ENCODE results near the gene TEKT2. TPM values are rescaled to one million over a fixed set of nuclear protein-coding genes. Genes with fewer than 3 reads are reported as not detected.

Gene TEKT2
- total RNA-seq, 2 experiments from 2014 or later: not detected

DNA sequence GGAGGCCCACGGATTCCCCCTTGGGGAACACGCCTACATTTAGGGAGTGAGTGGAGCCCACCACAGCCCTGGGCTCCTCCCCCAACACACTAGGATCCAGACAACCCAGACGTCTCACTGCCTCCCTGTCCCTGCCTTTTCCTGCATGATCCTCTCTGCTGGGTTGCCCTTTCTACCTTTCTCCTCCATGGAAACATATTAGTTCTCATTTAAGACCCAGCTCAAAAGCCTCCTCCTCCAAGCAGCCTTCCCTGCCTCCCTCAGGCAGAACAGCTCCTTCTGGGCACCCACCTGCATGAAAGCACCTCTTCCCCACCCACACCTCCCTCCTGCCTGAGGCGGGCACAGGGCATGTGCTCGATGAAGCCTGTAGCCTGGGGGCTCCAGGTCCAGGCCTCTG, 30.5 kb downstream of the TEKT2 start:
- Mint-ChIP-seq H3K27me3 (no peaks in the 10 kb centered on the region), H3K36me3 (no peaks in the 10 kb centered on the region), H3K27ac (no peak overlapping the region), H3K4me3 (no peak overlapping the region), H3K4me1 (ENCODE audit: low read depth) (peaks cover 8% of the 10 kb centered on the region), H3K9me3 (no peaks in the 10 kb centered on the region)
- ChIA-PET POLR2A (no interaction called here), CTCF (no interaction called here)
- intact Hi-C loops (cut with micrococcal nuclease): no loop called here
- DNase-seq: no peak

DNA sequence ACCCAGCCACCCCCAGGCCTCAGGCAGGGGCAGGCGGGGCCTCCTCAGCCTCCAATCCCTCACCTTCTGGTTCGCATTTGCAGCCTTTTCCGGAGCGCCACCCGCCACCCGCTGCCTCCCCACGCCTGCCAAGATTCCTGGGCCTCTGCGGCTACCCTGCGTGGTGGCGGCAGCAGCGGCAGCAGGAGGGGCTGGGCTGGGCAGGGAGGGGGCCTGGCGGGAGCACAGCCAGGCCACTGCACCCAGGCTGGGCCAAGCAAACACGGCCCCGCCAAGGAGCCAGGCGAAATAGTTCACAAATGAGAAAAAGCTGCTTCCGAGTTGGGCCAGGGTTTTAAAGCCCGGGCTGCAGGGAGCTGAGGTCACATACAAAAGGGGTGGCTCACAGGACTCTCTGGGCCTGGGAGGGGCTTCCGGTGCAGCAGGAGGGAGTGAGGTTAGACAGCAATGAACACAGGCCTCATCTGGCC, 31.3 kb downstream of the TEKT2 start:
- no peaks in the 10 kb centered on the region for H3K36me3 Mint-ChIP-seq
- no peaks in the 10 kb centered on the region for H3K27me3 Mint-ChIP-seq
- H3K4me1 Mint-ChIP-seq (ENCODE audit: low read depth): peaks cover 5% of the 10 kb centered on the region
- POLR2A ChIA-PET: no interaction called here
- CTCF ChIA-PET: interaction anchor here (0.6 kb wide), 1 partner anchor 77 kb away, joined by 4 read pairs; no protein-coding TSS in a partner anchor
- intact Hi-C loops (cut with micrococcal nuclease): no loop called here
- no peak overlapping the region for H3K4me3 Mint-ChIP-seq
- no peak overlapping the region for H3K27ac Mint-ChIP-seq
- DNase-seq: no peak
- no peaks in the 10 kb centered on the region for H3K9me3 Mint-ChIP-seq

DNA sequence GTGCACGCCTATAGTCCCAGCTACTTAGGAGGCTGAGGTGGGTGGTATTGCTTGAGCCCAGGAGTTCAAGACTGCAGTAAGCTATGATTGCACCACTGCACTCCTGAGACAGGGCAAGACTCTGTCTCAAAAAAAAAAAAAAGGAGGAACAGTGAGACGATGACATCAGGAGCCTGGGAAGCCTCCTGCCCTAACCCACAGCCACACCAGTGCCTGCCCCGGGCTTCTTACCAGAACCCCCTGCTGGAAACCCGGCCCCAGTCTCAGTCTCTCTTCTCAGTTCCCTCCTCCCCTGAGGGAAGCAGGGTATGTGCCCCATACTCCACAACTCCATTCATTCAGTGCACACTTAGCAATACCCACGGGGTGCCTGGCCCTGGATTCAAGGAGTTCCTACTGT, 32.0 kb downstream of the TEKT2 start:
- H3K27me3 Mint-ChIP-seq: no peaks in the 10 kb centered on the region
- H3K27ac Mint-ChIP-seq: no peak overlapping the region
- peaks cover 4% of the 10 kb centered on the region for H3K4me1 Mint-ChIP-seq (ENCODE audit: low read depth)
- H3K4me3 Mint-ChIP-seq: no peak overlapping the region
- no peak for DNase-seq
- POLR2A ChIA-PET: no interaction called here
- intact Hi-C loops (cut with micrococcal nuclease): no loop called here
- no peaks in the 10 kb centered on the region for H3K9me3 Mint-ChIP-seq
- H3K36me3 Mint-ChIP-seq: no peaks in the 10 kb centered on the region
- CTCF ChIA-PET: interaction anchor here (0.6 kb wide), 1 partner anchor 76 kb away, joined by 4 read pairs; no protein-coding TSS in a partner anchor

DNA sequence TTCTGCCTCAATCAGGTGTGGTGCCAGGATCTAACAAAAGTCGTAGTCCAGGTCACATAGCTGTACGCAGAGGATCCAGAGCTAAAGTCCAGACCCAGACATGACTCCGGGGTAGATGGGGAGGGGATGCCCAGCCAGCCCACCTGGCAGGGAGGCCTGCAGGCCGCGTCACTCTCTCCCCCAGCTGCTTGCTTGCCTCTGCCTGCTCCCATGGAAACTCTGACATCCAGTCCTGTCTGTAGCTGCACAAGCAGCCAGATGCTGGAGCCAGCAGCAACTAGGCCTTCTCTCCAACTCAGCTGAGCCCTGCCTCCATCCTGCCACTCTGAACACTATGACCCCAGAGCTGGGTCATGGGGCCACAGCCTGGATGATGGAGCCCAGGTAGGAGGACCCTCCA, 33.0 kb downstream of the TEKT2 start:
- intact Hi-C loops (cut with micrococcal nuclease): no loop called here
- no peak overlapping the region for H3K4me3 Mint-ChIP-seq
- no peaks in the 10 kb centered on the region for H3K4me1 Mint-ChIP-seq (ENCODE audit: low read depth)
- peaks cover 3% of the 10 kb centered on the region for H3K27me3 Mint-ChIP-seq
- POLR2A ChIA-PET: no interaction called here
- CTCF ChIA-PET: interaction anchor here (1.0 to 3.4 kb wide), 2 partner anchors 14 to 17 kb away, joined by 6 to 20 read pairs; no protein-coding TSS in a partner anchor
- no peak overlapping the region for H3K27ac Mint-ChIP-seq
- DNase-seq: no peak
- H3K36me3 Mint-ChIP-seq: no peaks in the 10 kb centered on the region
- no peaks in the 10 kb centered on the region for H3K9me3 Mint-ChIP-seq

DNA sequence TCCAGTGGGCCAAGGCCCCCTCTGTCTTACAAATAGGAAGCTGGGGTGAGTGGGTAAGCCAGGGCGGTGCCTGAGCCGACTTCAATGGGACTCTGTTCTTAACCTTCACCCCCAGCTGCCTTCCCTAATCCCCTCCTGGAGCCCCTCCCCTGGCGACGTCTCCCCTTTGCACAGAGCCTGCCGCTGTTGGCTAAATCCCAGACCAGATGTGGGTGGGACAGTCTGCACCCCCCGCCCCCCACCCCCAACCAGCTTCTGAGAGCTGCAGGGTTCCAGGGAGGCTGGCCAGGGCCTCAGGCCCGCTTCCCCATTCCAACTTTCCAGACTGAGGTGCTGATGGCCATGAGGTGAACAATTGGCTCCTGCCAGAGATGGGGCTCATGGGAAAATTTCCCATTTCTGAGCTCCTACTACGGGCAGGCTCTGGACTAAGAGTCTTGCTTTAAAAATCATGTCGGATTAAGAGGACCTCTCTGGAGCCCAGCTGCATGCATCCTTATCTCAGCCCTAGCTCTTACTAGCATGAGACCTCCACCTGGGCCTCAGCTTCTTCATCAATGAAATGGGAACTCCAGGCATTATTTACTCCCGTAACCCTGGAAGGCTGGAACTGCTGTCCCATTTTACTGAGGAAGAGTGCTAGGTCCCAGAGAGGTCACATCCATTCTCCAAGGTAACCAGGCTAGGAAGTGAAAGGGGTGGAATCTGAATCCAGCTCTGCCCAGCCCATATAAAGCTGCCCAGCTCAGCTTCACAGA, 34.7 kb downstream of the TEKT2 start:
- no peak overlapping the region for H3K4me3 Mint-ChIP-seq
- no peaks in the 10 kb centered on the region for H3K9me3 Mint-ChIP-seq
- ChIA-PET POLR2A (interaction anchor here (0.7 kb wide), 1 partner anchor 300 kb away, joined by 4 read pairs; no protein-coding TSS in a partner anchor), CTCF (interaction anchor here (1.6 to 3.4 kb wide), 2 partner anchors 15 to 70 kb away, joined by 5 to 20 read pairs; no protein-coding TSS in a partner anchor)
- H3K27ac Mint-ChIP-seq: no peak overlapping the region
- H3K27me3 Mint-ChIP-seq: peaks cover 19% of the 10 kb centered on the region
- no peaks in the 10 kb centered on the region for H3K36me3 Mint-ChIP-seq
- no peak for DNase-seq
- H3K4me1 Mint-ChIP-seq (ENCODE audit: low read depth): peaks cover 4% of the 10 kb centered on the region
- intact Hi-C loops (cut with micrococcal nuclease): no loop called here

DNA sequence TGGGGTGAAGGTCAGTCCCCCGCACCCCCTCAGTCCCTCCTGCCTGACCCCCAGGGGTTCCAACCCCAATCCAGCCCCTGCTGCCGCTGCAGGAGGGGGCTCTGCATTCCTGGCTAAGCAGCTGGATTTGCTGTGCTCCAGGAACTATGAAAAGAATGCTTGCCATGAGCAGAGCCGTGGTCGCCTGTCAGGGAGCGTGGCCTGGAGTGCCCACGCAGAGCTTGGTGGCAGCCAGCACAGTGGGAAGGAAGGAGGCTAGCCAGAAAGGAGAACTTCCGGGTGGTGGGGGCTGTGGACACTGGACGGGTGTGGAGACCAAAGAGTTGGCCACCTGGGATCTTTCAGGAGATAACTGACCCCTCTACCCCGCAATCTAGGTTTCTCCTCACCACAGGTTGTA, 35.6 kb downstream of the TEKT2 start:
- CTCF ChIA-PET: interaction anchor here (1.6 to 3.4 kb wide), 2 partner anchors 14 to 69 kb away, joined by 5 to 20 read pairs; no protein-coding TSS in a partner anchor
- intact Hi-C loops (cut with micrococcal nuclease): no loop called here
- POLR2A ChIA-PET: no interaction called here

DNA sequence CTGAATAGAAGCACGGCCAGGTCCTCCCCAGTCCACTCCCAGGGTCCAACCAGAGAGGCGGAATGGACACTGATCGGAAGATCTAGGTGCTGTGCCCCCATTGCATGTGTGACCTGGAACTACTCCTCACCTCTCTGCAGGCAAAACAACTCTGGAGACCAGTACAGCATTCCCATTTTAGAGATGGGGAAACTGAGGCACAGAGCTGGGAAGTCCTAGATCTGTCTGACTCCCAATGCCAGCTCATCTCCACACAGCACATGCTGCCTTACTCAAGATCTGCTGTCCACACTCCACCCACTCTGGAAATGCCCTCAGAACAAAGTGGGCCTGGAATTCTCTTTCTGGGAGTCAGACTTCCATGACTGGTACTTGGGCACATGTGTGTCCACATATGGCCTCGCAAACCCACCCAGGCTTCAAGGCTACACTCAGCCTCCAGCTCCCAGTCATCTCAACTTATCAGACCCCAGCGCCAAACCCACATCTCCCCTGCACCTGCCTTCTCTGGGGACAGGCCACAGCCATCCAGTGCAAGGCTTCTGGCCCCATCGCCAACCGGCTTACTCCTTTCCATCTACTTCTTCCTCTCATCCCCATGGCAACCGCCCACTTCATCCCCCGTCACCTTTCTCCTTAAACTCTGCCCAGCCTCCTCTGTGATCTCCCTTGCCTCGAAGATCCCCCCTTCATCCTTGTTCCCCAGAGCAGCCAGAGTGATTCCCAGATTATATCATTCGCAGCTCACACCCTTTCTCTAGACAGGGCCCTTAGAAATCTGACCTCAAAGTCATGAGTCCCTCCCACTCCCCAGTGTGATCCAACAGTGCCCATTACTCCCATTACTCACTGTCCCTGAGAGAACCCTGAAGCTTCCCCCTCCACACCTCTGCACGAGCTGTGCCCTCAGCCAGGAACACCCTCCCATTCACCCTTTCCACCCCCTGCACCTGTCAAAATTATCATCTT, 38.5 kb downstream of the TEKT2 start:
- Mint-ChIP-seq H3K9me3 (no peaks in the 10 kb centered on the region), H3K4me1 (ENCODE audit: low read depth) (peaks cover 15% of the 10 kb centered on the region), H3K4me3 (no peak overlapping the region), H3K27me3 (peaks cover 37% of the 10 kb centered on the region), H3K36me3 (no peaks in the 10 kb centered on the region), H3K27ac (no peak overlapping the region)
- intact Hi-C loops (cut with micrococcal nuclease): no loop called here
- DNase-seq: no peak
- CTCF ChIA-PET: no interaction called here
- POLR2A ChIA-PET: interaction anchor here (0.6 kb wide), 1 partner anchor 17 kb away, joined by 4 read pairs; no protein-coding TSS in a partner anchor

More for the DNA sequence above, 35.6 kb downstream of the TEKT2 start:
- no peak overlapping the region for H3K4me3 Mint-ChIP-seq
- peaks cover 27% of the 10 kb centered on the region for H3K27me3 Mint-ChIP-seq
- H3K27ac Mint-ChIP-seq: no peak overlapping the region
- no peaks in the 10 kb centered on the region for H3K36me3 Mint-ChIP-seq
- H3K4me1 Mint-ChIP-seq (ENCODE audit: low read depth): peaks cover 7% of the 10 kb centered on the region
- DNase-seq: no peak
- H3K9me3 Mint-ChIP-seq: no peaks in the 10 kb centered on the region

DNA sequence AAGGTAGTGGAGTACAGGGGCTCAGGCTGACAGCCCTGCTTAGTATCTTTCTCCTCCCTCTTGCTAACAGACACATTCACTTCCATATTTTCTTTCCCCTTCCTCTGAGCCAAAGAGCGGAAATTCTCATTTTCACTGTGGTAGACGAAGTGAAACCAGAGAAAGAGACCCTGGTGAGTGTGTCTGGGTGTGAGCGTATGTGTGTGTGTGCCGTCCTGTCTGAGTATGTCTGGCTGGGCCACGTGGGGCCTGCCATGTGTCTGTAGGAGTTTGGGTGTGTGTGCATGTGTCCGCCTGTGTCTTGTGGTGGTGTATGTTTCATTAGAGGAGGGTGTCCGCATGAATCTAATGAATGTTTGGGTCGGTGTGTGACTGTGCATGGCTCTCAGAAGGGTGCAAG, 39.5 kb downstream of the TEKT2 start:
- Mint-ChIP-seq H3K27me3 (peaks cover 37% of the 10 kb centered on the region), H3K4me3 (no peak overlapping the region), H3K4me1 (ENCODE audit: low read depth) (peaks cover 15% of the 10 kb centered on the region), H3K9me3 (no peaks in the 10 kb centered on the region), H3K27ac (no peak overlapping the region), H3K36me3 (no peaks in the 10 kb centered on the region)
- ChIA-PET POLR2A (interaction anchor here (0.6 kb wide), 1 partner anchor 18 kb away, joined by 4 read pairs; no protein-coding TSS in a partner anchor), CTCF (no interaction called here)
- intact Hi-C loops (cut with micrococcal nuclease): no loop called here
- peak; percentile 20 for DNase-seq

DNA sequence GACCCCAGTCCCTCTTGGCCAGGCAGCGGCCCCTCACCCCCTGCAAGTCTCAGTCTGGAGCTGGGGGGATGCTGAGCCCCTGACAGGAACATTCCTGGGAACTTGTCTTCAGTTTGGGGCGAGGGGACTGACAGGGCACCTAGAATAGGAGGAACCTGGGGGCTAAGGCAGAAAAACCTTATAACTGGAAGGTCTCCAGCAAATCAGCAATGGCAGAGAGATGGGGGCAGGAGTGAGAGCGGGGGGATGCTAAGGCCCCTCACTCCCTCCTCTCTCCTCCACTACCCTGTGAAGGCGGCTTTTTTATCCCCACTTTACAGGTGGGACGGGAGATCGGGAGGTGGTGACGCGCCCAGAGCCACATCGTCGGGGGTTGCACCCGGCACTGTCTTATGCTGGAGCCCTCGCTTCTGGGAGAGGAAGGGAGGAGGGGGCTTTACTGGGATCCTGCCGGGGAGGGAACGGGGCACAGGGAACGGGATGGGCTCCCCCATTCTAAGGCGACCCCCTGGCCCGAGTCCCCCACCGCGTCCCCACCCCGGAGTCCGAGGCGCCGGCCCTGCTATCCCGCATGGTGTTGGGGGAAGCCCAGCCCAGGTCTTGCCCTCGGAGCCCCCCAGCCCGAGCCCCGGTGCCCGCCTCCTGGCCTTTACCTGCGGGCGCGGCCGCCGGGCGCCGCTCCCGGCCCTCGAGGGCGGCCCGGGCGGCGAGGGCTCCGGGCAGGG, 40.7 kb downstream of the TEKT2 start:
- H3K4me3 Mint-ChIP-seq: no peak overlapping the region
- intact Hi-C loops (cut with micrococcal nuclease): no loop called here
- H3K27ac Mint-ChIP-seq: no peak overlapping the region
- peaks cover 37% of the 10 kb centered on the region for H3K27me3 Mint-ChIP-seq
- ChIA-PET POLR2A (no interaction called here), CTCF (no interaction called here)
- H3K36me3 Mint-ChIP-seq: no peaks in the 10 kb centered on the region
- DNase-seq: no peak
- peaks cover 15% of the 10 kb centered on the region for H3K4me1 Mint-ChIP-seq (ENCODE audit: low read depth)
- H3K9me3 Mint-ChIP-seq: no peaks in the 10 kb centered on the region

DNA sequence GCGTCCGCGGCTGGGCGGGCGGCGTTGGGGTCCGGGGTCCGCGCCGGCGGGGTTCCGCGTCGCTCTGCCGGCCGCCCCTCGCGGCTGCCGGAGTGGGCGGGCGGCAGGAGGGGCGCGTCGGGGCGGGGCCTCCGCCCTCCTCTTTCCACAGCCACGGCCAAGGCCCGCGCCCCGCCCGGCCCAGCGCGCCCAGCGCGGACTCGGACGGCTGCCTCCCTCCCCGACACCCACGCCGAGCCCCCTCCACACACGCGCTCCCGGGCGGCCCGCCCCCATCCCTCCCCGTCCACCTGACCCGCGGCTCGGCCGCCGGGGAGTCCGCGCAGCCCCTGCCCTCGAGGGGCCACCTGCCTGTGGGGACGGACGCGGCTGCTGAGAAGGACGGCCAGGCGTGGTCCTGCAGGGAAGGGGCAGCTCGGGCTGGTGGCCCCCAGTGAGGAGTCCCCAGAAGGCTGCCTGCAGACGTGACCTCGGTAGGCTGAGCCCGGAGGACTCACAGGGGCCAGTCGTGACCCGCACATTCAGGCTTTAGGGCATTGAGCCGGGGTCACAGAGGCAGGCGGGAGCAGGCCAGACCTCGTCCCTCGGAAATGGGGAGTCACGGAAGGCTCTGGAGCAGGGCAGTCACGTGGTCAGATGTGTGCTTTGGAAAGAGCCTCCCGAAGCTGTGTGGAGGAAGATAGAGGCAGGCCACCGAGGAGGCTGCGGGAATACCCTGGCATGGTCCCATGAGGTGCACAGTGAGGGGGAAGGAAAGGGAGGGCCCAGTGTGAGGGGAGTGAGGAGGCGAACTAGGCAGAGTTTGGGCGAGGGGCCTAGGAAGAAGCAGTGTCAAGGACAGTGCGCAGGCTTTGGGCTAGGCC, 41.5 kb downstream of the TEKT2 start, which contains the start of gene COL8A2:
Gene COL8A2, minus strand, starts transcription at position 94 of the 863 bp plus-strand sequence. CDS start 24,980 bp downstream, outside the sequence.
- peaks cover 15% of the 10 kb centered on the region for H3K4me1 Mint-ChIP-seq (ENCODE audit: low read depth)
- no peaks in the 10 kb centered on the region for H3K9me3 Mint-ChIP-seq
- H3K4me3 Mint-ChIP-seq: peak within 1 kb of the TSS; percentile 4
- H3K27ac Mint-ChIP-seq: no peak within 1 kb of the TSS
- intact Hi-C loops (cut with micrococcal nuclease): no loop called here
- ChIA-PET POLR2A (no interaction called here), CTCF (no interaction called here)
- peaks cover 37% of the 10 kb centered on the region for H3K27me3 Mint-ChIP-seq
- no peak for DNase-seq
- no peaks in the 10 kb centered on the region for H3K36me3 Mint-ChIP-seq
